Erythroblast (primary cell): ENCODE results near the gene ZNF625.

Experiments
- GATA1 ChIP-seq: IDR thresholded peaks from 2 replicates; pipeline ENCODE4 v1.6.1; 2011; ENCODE audit warnings: low read depth, mild to moderate bottlenecking, control low read depth, low read length, moderate library complexity
- POLR2A ChIP-seq: IDR thresholded peaks from 2 replicates; pipeline ENCODE4 v1.6.1; 2011; ENCODE audit warnings: mild to moderate bottlenecking, low read length

DNA sequence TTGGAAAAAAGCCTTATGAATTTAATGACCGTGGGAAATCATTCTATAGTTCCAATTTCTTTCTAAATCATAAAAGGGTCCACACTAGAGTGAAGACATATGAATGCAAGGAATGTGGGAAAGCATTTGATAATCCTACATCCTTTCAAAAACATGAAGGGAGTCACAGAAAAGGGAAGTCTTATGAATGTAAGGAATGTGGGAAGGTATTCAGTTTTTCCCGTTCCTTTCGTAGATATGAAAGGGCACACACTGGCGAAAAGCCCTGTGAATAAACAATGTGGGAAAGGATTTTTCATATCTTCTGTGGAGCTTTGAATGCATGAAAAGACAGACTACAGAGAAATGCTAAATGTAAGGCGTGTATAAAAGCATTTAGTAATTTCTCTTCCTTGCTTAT lies 43.4 kb downstream of the ZNF625 start:
- TF ChIP-seq POLR2A, result no peak
- TF ChIP-seq GATA1, result no peak
